GM18873 (cell line): ENCODE results near the gene VWA1.
"Not testable (repeated sequence)": the region's sequence is repeated elsewhere in the genome, so short reads cannot be mapped to it uniquely, and the experiment has no call there.

Experiments used
- ATAC-seq: cut with Tn5 transposase; IDR thresholded peaks from one replicate; pipeline ENCODE4 v1.9.1; 2021; ENCODE audit warnings: mild to moderate bottlenecking, moderate library complexity, moderate number of reproducible peaks; ENCODE audit not compliant: unreplicated experiment, low FRiP score

The VWA1 gene

DNA sequence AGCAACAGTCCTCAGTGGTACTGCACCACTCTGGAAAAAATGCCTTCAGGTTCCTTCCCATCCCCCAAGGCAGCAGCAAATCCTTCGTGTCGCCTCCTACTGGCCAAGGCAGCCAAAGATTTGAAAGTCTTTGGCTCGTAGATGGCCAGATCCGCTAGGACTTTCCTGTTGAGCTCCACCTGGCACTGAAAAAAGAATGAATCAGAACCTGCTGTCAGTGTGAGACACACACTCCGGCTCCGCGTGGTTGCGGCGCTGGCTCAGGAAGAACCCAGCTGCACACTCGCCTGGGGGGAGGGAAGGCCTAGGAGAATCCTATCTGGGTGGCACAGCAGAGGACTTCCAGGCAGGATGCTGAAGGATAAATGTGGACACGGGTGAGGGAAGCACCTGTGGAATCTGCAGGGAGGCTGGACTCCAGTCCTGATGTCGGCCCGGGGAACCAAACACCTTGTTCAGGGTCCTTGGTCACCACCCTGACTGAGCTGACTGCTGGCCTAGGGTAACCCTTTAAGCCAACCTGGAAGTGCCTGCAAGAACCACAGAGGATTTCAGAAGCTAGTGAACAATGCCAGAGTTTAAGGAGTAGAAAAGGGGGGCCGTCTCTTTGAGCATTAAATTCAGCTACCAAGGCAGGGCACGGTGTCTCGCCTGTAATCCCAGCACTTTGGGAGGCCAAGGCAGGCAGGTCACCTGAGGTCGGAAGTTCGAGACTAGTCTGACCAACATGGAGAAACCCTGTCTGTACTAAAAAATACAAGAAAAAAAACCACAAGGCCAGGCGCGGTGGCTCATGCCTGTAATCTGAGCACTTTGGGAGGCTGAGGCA is 33.2 kb upstream of the VWA1 start:
- ATAC-seq = no peak

DNA sequence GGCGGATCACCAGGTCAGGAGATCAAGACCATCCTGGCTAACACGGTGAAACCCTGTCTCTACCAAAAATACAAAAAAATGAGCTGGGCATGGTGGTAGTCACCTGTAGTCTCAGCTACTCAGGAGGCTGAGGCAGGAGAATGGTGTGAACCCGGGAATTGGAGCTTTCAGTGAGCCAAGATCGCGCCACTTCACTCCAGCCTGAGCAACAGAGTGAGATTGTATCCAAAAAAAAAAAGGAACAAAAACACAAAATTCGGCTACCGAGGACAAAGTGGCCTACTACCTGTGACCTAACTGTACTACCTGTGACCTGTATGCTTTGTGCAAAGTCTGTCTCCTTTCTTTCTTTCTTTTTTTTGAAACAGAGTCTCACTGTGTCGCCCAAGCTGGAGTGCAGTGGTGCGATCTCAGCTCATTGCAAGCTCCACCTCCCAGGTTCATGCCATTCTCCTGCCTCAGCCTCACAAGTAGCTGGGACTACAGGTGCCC is 32.5 kb upstream of the VWA1 start:
- not testable (repeated sequence) for ATAC-seq

DNA sequence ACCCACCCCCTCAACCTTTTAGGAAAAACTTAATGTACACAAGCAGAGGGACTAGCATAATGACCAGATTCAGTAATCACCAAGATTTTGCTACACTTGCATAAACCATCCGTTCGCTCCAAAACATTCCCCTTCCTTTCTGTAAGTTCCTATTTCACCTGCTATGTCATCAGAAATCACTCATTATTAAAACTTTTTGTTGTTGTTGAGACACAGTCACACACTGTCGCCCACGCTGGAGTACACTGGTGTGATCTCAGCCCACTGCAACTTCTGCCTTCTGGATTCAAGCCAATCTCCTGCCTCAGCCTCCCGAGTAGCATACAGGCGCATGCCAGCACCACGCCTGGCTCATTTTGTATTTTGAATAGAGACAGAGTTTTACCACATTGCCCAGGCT is 31.8 kb upstream of the VWA1 start:
- no peak for ATAC-seq

DNA sequence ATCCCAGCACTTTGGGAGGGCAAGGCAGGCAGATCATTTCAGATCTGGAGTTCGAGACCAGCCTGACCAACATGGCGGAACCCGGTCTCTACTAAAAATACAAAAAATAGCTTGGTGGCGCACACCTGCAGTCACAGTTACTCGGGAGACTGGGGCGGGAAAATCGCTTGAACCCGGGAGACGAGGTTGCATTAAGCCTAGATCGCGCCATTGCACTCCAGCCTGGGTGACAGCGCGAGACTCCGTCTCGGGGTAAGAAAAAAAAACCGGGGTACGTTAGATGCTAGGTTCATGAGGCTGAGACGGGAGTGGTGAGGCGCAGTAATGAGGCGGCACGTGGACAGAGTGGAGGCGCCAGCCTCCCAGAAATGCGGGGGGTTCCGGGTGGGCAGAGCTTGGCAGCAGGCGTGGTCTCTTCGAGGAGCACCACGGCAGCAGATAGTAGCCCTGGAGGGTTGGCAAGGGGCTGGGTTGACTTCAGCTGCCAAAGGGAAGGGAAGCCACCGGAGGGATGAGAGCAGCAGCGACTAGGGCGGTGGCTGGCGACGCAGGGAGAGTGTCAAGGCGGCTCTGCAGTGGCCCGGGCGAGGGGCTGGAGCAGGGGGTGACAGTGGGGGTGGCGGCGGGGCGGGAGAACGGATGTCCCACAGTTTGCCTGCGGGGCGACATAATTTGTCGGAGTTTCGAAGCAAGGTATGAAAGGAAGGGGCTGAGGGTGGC is 29.2 kb upstream of the VWA1 start:
- no peak for ATAC-seq

DNA sequence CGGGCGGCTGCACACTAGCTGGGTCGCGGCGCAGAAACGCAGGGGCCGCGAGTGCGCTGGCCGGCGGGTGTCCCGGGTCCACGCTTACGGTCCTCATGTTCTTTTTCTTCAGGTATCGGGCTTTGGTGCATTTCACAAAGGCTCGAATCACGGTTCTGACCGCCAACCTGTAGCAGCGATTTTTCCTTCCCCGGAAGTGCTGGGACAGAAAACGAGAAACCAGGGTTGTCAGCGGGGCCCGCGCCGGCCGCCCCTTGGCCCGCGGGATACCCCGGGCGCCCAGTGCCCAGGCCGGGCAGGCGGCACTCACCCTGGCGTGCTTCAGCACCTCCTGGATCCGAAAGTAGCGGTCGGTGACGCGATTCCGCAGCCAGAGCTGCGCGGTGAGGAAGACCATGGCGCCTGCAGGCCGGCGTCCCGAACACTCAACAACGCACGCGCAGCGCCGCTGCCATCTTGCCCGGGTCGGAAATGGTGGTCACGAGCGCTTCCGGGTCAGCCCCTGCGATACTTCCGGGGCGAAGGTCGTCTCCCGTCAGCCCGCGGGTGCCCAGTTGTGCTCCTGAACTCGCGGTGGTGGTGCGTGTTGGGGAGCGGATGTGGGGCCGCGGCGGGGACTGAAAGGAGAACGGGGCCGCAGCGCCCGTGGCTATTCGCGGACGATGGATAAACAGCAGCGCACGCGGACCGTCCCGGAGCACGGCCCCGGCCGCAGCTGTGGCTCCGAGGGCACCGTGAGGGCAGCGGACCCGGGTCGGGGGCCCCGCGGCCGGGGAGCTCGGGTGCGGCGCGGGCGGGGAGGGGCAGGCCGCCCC is 28.5 kb upstream of the VWA1 start, which contains the start of gene MRPL20:
TSS of gene MRPL20 (minus strand) at position 473 of the 815 bp plus-strand sequence. CDS start at position 397, 76 bp downstream.
- peak; percentile 84 for ATAC-seq

DNA sequence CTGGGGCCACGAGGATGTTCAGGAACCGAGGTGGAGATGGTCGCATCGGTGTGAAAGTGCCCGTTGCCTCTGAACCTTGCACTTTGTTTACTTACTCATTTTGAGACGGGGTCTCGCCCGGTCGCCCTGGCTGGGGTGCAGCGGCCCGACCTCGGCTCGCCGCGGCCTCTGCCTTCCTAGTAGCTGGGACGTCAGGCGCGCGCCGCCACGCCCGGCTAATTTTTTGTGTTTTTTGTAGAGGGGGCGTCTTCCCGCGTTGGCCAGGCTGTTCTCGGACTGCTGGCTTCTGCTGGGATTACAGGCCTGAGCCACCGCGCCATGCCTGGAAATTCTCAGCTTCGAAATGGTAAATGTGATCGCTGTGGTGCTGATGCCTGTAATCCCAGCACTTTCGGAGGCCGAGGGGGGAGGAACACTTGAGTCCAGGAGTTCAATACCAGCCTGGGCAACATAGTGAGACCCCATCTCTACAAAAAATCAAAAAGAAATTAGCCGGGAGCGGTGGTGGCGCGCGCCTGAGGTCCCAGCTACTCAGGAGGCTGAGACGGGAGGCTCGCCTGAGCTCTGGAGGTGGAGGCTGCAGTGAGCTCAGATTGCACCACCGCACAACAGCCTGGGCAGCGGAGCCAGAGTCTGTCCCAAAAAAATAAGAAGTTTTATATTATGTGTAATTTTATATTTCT is 27.7 kb upstream of the VWA1 start:
- peak; percentile 26 for ATAC-seq

DNA sequence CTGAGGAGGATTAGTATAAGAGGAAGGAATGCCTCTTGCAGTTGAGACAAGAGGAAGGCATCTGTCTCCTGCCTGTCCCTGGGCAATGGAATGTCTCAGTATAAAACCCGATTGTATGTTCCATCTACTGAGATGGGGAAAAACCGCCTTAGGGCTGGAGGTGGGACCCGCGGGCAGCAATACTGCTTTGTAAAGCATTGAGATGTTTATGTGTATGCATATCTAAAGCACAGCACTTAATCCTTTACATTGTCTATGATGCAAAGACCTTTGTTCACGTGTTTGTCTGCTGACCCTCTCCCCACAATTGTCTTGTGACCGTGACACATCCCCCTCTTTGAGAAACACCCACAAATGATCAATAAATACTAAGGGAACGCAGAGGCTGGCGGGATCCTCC is 25.3 kb upstream of the VWA1 start:
- not testable (repeated sequence) for ATAC-seq

DNA sequence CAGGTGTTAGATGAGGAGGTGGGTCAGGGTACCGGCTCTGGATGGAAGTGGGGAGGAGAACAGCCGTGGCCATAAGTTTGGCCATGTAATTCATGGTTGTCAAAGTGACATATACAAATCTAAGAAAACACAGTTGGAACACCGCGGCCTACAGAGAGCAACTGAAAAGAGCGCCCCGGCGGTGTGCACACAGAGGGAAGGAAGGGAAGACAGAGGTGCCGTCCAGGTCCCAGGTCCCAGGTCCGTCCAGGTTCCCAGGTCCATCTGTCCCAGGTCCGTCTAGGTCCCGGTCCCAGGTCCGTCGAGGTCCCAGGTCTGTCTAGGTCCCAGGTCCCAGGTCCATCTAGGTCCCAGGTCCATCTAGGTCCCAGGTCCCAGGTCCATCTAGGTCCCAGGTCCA is 23.9 kb upstream of the VWA1 start:
- ATAC-seq = no peak

DNA sequence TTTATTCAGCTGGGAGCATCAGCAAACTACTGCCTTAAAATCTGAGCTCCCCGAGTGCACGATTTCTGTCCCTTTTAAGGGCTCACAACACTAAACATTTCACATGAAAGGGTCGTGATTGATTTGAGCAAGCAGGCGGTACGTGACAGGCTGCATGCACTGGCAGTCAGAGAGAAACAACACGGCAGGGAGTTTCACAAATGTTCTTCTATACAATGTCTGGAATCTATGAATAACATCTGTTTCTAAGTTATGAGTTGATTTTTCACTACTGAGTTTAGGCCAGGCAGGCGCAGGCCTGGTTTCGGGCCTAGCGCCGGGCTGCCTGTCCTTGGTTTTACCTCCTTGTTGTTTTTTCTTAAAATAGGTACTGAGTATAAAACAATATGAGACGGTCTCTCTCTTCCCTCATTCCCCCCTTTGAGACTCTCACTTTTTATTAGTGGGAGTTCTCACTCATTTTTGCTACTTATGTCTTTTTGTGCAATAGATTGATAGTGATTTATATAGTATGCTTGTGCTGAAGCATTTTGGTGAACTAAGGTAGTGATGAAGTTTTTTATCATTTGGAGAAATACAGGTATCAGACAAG is 23.1 kb upstream of the VWA1 start:
- ATAC-seq = not testable (repeated sequence)

DNA sequence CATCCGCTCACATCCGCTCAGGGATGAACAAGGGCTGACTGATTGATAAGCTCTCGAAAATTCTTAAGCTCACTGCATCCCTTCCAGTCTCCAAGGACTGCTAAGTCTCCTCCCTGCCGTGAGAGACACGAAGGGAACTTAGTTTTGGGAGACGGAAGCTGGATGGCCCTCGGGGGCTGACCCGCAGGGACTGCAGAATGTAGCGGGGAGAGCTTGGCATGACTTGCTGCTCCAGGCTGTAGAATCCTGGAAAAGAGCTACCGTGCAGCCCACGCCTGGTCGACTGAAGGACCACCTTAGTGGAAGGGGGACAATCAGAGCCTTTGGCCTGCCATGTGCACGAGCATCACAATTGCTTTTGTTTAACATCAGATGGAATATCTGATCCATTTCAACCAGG is 19.7 kb upstream of the VWA1 start:
- no peak for ATAC-seq

DNA sequence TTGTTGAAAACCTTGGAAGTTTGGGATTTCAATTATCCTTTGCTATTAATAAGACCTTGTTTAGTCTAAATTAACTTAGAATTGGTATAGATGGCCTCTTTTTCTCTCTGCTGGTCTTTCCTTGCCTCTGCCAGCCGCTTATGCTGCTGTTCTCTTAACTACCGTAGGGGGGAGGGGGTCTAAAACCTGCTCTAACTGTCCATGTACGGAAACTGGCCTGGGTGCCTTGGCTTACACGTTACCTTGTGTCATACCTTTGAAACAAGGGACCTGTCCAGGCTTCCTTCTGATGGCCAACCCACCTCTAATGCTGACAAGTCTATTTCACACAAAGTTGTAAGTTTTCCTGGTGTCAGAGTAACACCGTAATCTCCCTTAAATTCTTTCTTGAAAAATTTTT is 18.1 kb upstream of the VWA1 start:
- ATAC-seq = not testable (repeated sequence)

DNA sequence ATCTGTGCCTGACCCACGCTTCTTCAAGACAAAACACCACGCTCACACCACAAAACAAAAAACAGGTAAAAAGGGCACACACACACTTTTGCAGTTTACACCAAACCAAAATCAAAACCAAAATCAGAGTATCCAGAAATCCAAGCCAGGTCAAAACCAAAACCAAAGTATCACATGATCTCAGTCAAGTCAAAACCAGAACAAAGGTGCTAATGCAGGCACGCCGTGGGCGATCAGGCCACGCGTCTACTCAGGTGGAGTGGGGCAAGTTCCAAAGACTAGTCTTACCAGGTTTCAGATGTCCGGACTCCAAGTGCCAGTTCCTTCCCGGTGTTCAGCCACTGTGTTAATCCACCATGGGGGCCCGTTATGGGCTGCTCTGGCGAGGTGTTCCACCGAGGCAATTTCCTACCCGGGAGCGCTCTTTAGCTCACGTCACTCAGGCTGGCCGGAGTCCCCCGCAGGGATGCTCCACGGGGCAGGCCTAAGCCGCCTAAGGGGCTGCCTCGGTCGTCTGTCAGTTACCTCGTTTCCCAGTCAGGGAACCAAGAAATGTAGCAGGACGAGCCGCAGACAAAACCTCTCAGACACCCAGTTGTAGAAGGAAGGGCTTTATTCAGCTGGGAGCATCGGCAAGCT is 17.5 kb upstream of the VWA1 start:
- ATAC-seq = not testable (repeated sequence)

DNA sequence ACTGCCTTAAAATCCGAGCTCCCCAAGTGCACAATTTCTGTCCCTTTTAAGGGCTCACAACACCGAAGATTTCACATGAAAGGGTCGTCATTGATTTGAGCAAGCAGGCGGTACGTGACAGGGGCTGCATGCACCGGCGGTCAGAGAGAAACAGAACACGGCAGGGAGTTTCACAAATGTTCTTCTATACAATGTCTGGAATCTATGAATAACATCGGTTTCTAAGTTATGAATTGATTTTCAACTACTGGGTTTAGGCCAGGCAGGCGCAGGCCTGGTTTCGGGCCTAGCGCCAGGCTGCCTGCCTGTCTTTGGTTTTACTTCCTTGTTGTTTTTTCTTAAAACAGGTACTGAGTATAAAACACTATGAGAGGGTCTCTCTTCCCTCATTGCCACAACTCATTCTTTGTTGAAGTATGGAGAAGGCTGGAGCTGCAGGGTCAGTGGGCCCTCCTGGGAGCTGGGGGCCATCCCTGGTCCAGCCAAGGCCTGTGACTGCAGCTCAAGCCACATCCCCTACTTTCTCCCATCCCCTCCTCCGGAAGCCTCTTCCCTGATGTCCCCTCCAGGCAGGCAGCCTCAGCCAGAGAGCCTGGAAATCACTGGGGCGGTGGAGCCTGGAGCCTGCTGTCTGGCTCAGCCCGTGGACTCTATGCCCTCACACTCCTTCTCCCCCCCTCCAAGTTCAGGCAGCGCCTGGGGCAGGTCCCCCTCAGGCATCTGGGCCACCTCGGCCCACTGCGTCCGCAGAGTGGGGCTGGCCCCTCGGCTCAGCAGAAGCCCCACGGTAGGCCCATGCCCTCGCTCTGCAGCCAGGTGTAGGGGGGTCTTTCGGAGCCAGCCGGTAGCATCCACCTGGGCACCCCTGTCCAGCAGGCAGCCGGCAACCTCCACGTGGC is 16.8 kb upstream of the VWA1 start:
- ATAC-seq = no peak

DNA sequence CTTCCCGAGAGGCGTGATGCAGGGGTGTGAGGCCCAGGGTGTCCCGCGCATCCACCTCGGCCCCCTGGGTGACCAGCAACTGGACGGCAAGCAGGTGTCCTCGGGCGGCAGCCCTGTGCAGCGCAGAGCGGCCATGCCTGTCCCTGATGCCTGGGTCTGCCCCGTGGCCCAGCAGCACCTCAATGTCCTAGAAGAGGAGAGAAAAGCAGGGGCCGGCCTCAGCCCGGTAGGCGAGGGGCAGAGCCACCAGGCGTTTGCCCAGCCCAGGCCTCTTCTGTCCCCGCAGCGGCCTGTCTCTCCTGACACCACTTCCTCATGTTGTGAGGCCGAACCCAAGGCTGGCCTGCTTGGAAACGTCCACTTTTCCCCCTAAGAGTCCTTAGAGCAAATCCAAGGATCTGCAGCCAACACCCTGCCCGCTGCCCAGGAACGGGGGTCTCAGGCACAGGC is 16.1 kb upstream of the VWA1 start:
- no peak for ATAC-seq

DNA sequence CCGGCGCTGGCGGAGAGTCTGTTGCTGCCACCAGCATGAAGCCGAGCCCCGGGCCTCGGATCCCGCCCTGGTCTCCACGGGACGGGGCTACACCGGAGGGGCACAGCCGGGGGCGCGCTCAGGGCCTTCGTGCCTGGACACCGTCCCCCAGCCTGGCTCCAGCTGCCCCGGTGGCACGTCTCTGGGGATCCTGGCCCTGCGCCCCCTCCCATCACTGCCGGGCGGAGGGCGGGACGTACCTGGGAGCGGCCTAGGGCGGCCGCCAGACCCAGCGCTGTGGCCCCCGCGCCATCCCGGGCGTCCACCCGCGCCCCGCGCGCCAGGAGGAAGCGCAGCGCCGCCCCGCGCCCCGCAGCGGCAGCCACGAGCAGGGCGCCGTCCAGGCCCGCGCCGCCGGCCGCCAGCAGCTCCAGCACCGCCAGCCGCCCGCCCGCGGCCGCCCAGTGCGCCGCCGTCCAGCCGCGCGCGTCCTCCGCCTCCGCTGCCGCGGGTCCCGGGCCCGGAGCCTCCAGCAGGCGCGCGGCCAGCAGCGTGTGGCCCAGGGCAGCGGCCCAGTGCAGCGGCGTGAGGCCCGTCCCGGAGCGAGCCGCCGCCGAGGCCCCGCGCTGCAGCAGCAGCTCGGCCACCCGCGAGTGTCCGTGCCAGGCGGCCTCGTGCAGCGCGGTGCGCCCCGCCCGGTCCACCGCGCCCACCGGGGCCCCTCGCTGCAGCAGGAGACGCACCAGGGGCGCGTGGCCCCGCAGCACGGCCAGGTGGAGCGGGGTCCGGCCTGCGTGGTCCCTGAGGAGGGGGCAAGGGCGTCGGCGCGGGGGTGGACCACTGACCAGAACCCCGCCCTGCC is 15.5 kb upstream of the VWA1 start:
- no peak for ATAC-seq

DNA sequence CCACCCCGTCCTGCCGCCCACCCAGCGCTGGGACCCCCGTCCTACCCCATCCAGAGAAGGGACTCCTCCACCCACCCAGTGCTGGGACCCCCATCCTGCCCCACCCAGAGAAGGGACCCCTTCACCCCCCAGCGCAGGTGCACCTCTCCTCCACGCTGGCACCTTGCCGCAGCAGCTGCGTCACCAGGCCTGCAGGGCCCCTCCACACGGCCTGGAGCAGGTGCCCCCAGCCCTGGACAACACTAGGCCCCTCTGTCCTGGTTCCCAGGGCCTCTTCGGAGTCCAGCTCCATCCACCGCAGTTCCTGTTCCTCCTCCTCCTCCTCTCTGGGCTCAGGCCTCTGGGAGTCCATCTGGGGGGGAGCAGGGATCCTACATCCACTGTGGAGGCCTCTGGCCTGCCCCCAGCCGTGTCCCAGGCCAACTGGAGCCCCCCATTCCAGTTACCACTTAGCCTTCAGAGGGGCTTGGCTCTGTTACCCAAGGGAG is 14.8 kb upstream of the VWA1 start:
- ATAC-seq = no peak
